Type B pancreatic cell (in vitro differentiated cells): Measurements from ENCODE around the gene HAUS6. TPM values are rescaled to one million over a fixed set of nuclear protein-coding genes. Genes with fewer than 3 reads are reported as not detected.
"Not testable (repeated sequence)": the region's sequence is repeated elsewhere in the genome, so short reads cannot be mapped to it uniquely, and the experiment has no call there.

ENCODE experiments used
- DNase-seq: peaks from one replicate; pipeline ENCODE4 v3.0.0; 2021; ENCODE audit warnings: mixed read lengths; ENCODE audit not compliant: unreplicated experiment; ENCODE audit errors: extremely low spot score
- H3K27ac Mint-ChIP-seq: 2 replicates; pipeline ENCODE4 v1.8.0; 2021; ENCODE audit warnings: mild to moderate bottlenecking, mixed read lengths
- H3K27me3 Mint-ChIP-seq: 2 replicates; pipeline ENCODE4 v1.8.0; 2021; ENCODE audit warnings: mixed read lengths
- H3K36me3 Mint-ChIP-seq: 2 replicates; pipeline ENCODE4 v1.8.0; 2021; ENCODE audit warnings: mixed read lengths
- H3K4me1 Mint-ChIP-seq: one replicate; pipeline ENCODE4 v1.8.0; 2021; ENCODE audit warnings: mixed read lengths; ENCODE audit not compliant: unreplicated experiment
- H3K4me3 Mint-ChIP-seq: 2 replicates; pipeline ENCODE4 v1.8.0; 2021; ENCODE audit warnings: mild to moderate bottlenecking, mixed read lengths
- H3K9me3 Mint-ChIP-seq: 2 replicates; pipeline ENCODE4 v1.8.0; 2021; ENCODE audit warnings: mixed read lengths
- total RNA-seq: library from RNA; stranded (reverse); gene quantifications from 2 replicates; pipeline ENCODE4 v1.2.1, GENCODE V29; 2021; ENCODE audit warnings: low replicate concordance
- TF ChIP-seq, protein P1 (sequence below): fragments of 200-600 bp; sonication (generic); conservative IDR thresholded peaks from 2 replicates; pipeline ENCODE4 v1.5.0; 2021; ENCODE audit warnings: antibody characterized with exemption, mild to moderate bottlenecking

The HAUS6 gene
- total RNA-seq, 1 donor from 2014 or later: 20.7 TPM

DNA sequence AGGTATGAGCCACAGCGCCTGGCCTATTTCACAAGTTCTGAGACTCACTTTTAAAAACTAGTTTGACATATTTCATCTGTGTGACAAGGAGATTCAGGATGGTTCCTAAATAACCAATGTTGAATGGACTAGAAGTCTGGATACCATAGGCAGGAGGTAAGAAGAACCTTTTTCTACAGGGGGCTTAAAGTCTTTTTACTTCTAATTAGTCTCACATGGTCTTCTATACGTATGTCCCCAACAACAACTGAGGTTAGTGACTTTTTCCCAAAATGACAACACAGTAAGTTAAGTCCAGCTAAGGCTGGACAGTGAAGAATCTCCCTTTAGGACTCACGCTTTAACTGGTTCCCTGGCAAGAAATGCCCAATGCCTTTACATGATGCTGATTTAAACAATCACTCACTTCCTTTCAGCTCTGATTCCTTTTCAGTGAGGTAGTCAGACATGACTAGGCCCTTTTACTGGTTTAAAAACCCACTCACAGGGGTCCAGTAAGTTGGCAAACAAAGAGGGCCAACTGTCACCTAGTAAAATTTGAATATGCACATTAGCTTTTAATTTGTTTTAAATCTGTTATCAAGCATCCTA lies 12.1 kb upstream of the HAUS6 start:
- no peaks in the 10 kb centered on the region for H3K27me3 Mint-ChIP-seq
- H3K36me3 Mint-ChIP-seq: peaks cover 29% of the 10 kb centered on the region
- H3K4me3 Mint-ChIP-seq: no peak overlapping the region
- H3K27ac Mint-ChIP-seq: no peak overlapping the region
- H3K4me1 Mint-ChIP-seq: no peaks in the 10 kb centered on the region
- H3K9me3 Mint-ChIP-seq: no peaks in the 10 kb centered on the region
- no peak for DNase-seq
- TF ChIP-seq, protein P1, sequence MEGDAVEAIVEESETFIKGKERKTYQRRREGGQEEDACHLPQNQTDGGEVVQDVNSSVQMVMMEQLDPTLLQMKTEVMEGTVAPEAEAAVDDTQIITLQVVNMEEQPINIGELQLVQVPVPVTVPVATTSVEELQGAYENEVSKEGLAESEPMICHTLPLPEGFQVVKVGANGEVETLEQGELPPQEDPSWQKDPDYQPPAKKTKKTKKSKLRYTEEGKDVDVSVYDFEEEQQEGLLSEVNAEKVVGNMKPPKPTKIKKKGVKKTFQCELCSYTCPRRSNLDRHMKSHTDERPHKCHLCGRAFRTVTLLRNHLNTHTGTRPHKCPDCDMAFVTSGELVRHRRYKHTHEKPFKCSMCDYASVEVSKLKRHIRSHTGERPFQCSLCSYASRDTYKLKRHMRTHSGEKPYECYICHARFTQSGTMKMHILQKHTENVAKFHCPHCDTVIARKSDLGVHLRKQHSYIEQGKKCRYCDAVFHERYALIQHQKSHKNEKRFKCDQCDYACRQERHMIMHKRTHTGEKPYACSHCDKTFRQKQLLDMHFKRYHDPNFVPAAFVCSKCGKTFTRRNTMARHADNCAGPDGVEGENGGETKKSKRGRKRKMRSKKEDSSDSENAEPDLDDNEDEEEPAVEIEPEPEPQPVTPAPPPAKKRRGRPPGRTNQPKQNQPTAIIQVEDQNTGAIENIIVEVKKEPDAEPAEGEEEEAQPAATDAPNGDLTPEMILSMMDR: no peak

DNA sequence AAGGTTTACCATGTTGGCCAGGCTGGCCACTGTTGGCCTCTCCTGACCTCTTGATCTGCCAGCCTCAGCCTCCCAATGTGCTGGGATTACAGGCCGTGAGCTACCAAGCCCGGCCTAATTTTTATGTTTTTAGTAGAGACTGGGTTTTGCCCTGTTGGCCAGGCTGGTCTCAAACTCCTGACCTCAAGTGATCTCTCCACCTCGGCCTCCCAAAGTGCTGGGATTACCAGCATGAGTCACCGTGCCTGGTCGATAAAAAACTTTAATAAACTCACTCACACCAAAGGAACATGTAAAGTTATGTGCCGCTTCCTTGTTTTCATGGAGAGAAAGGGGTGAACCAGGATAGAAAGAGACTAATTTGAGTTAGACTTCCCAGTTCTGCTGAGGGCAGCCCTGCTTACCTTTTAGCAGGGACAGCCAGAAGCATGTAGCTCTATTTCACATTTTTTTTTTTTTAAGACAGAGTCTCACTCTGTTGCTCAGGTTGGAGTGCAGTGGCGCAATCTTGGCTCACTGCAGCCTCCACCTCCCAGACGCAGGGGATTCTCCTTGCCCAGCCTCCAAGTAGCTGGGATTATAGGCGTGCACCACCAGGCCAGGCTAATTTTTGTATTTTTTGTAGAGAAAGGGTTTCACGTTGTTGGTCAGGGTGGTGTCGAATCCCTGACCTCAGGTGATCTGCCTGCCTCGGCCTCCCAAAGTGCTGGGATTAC lies 11.4 kb upstream of the HAUS6 start:
- H3K9me3 Mint-ChIP-seq: no peaks in the 10 kb centered on the region
- no peak for DNase-seq
- no peaks in the 10 kb centered on the region for H3K4me1 Mint-ChIP-seq
- TF ChIP-seq, protein P1: no peak
- no peaks in the 10 kb centered on the region for H3K27me3 Mint-ChIP-seq
- no peak overlapping the region for H3K27ac Mint-ChIP-seq
- no peak overlapping the region for H3K4me3 Mint-ChIP-seq
- peaks cover 23% of the 10 kb centered on the region for H3K36me3 Mint-ChIP-seq

DNA sequence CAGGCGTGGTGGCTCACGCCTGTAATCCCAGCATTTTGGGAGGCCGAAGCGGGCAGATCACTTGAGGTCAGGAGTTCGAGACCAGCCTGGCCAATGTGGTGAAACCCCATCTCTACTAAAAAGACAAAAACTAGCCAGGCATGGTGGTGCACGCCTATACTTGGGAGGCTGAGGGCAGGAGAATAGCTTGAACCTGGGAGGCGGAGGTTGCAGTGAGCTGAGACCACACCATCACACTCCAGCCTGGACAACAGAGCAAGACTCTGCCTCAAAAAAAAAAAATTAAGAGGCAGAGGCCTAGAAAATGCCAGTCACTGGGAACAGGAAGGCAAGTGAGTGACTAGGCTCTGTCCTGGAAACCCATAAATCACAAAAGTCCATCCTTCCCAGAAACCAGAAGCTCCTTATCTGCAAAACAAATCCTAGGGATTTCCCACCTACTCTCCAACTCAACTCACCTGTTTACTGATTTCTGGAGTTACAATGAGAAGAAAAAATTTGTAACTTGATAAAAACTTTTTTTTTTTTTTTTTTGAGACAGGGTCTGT lies 10.4 kb upstream of the HAUS6 start:
- not testable (repeated sequence) for H3K27me3 Mint-ChIP-seq, H3K4me3 Mint-ChIP-seq, H3K9me3 Mint-ChIP-seq, H3K27ac Mint-ChIP-seq, H3K4me1 Mint-ChIP-seq, DNase-seq
- peaks cover 16% of the 10 kb centered on the region for H3K36me3 Mint-ChIP-seq

DNA sequence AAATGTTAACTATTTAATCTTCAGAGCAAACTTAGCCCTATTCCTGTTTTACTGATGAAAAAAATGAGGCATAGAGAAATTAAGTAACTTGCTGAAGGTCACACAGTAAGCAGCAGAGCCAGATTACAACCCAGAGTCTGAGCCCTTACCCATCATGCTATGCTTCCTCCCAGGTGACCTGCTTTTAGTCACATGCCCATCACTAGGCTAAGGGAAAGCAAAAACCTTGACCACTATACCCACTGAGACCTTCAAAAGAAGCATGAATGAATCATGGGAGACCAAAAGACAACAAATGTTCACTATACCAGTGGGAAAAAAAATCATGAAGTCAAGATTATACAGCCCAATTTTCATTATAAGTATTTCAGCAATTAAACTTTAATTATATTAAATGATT lies 5.3 kb upstream of the HAUS6 start:
- TF ChIP-seq, protein P1: no peak
- H3K9me3 Mint-ChIP-seq: no peaks in the 10 kb centered on the region
- no peaks in the 10 kb centered on the region for H3K36me3 Mint-ChIP-seq
- no peak for DNase-seq
- H3K4me3 Mint-ChIP-seq: no peak overlapping the region
- H3K27ac Mint-ChIP-seq: no peak overlapping the region
- peaks cover 5% of the 10 kb centered on the region for H3K4me1 Mint-ChIP-seq
- no peaks in the 10 kb centered on the region for H3K27me3 Mint-ChIP-seq

DNA sequence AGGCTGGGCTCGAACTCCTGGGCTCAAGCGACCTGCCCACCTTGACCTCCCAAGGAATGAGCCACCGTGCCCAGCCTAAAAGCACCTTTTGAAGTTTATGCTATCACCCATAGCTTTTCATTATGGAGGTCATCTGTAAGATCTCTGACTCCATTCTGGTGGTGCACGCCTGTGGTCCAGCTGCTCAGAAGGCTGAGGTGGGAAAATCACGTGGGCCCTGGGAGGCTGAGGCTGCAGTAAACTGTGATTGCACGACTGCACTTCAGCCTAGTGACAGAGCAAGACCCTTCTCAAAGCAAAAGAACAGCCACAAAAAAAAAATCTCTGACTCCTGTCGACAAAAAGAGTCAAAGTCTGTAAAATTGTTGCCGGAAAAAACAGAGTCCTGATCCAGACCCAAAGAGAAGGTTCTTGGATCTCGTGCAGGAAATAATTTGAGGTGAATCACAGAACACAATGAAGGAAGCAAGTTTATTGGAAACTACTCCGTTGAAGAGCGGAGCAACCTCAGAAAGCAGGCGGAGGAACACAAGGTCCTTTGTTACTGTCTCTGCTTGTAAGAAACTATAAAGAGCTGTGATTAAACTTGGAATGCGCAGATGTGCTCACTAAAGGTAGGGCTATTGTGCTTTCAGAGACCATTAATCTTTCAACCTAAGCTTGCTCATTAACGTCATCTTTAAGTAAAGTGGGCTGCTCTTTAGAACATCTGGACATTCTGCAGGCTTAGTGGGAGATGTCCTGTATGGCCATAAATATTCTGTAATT lies 2.0 kb upstream of the HAUS6 start:
- DNase-seq: no peak
- no peaks in the 10 kb centered on the region for H3K27me3 Mint-ChIP-seq
- no peaks in the 10 kb centered on the region for H3K9me3 Mint-ChIP-seq
- H3K4me3 Mint-ChIP-seq: peak overlapping the region; percentile 65
- TF ChIP-seq, protein P1: no peak
- peaks cover 5% of the 10 kb centered on the region for H3K36me3 Mint-ChIP-seq
- peaks cover 15% of the 10 kb centered on the region for H3K4me1 Mint-ChIP-seq
- H3K27ac Mint-ChIP-seq: peak overlapping the region; percentile 65

DNA sequence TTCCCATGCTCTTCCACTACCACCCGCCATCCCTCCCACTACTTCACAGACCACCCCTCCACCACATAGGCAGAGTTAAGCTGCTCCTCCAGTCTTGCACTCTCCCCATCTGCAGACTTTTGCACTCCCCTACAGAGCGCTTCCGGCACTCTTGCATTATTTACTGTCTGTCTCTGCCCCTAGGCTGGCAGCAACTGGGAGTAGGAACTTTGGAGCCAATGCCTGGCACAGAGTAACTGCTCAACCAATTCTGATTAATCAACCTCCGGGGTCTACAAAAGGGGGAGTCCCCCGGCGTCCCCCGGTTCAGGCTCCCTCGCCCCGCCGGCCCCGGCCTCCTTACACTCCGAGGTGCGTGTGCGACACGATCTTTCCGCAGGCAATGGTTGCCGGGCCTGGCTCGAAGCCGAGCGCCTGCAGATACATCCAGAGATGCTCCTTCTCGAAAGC lies 498 bp downstream of the HAUS6 start:
- no peak for DNase-seq
- Mint-ChIP-seq H3K4me1 (peaks cover 20% of the 10 kb centered on the region), H3K36me3 (peaks cover 5% of the 10 kb centered on the region), H3K27me3 (no peaks in the 10 kb centered on the region), H3K27ac (peak overlapping the region; percentile 91), H3K9me3 (no peaks in the 10 kb centered on the region), H3K4me3 (peak overlapping the region; percentile 97)
- TF ChIP-seq, protein P1: no peak
